KMS-11 (cell line): ENCODE data around the gene ATXN7.
A peak's percentile ranks its signal among the peaks of the same experiment; 100 is the strongest.

Experiments
- H2AFZ ChIP-seq: fragments of 200-600 bp; sonication (generic); 2 replicates; pipeline ENCODE4 v1.6.1; 2016; ENCODE audit warnings: antibody characterized with exemption, mixed run types, low read depth
- H3K27ac ChIP-seq: fragments of 200-600 bp; sonication (generic); 2 replicates; pipeline ENCODE4 v1.6.1; 2016; ENCODE audit warnings: mild to moderate bottlenecking, mixed run types
- H3K27me3 ChIP-seq: fragments of 200-600 bp; sonication (generic); 2 replicates; pipeline ENCODE4 v1.6.1; 2017; ENCODE audit warnings: mild to moderate bottlenecking, low read depth, mixed run types, moderate library complexity; ENCODE audit not compliant: insufficient read depth
- H3K36me3 ChIP-seq: fragments of 200-600 bp; sonication (generic); 2 replicates; pipeline ENCODE4 v1.6.1; 2017; ENCODE audit warnings: mild to moderate bottlenecking, mixed run types; ENCODE audit not compliant: insufficient read depth
- H3K4me1 ChIP-seq: fragments of 200-600 bp; sonication (generic); 2 replicates; pipeline ENCODE4 v1.6.1; 2016; ENCODE audit warnings: mild to moderate bottlenecking, low read depth, mixed run types; ENCODE audit not compliant: poor library complexity, severe bottlenecking
- H3K4me2 ChIP-seq: fragments of 200-600 bp; sonication (generic); 2 replicates; pipeline ENCODE4 v1.7.0; 2016; ENCODE audit warnings: mild to moderate bottlenecking, mixed run types
- H3K4me3 ChIP-seq: fragments of 200-600 bp; sonication (generic); IDR thresholded peaks from 2 replicates; pipeline ENCODE4 v1.6.1; 2017; ENCODE audit warnings: low read depth, low read length, mixed read lengths; ENCODE audit not compliant: insufficient read depth
- H3K79me2 ChIP-seq: fragments of 200-600 bp; sonication (generic); 2 replicates; pipeline ENCODE4 v1.6.1; 2016; ENCODE audit warnings: low read depth, mixed run types; ENCODE audit not compliant: insufficient read depth
- H3K9ac ChIP-seq: fragments of 200-600 bp; sonication (generic); 2 replicates; pipeline ENCODE4 v1.6.1; 2016; ENCODE audit warnings: mild to moderate bottlenecking, mixed run types
- H4K20me1 ChIP-seq: fragments of 200-600 bp; sonication (generic); 2 replicates; pipeline ENCODE4 v1.6.1; 2016; ENCODE audit warnings: mild to moderate bottlenecking, mixed run types; ENCODE audit not compliant: insufficient read depth
- TF ChIP-seq, protein P1 (sequence below): fragments of 200-600 bp; sonication (generic); conservative IDR thresholded peaks from 2 replicates; pipeline ENCODE4 v1.6.1; 2017; ENCODE audit warnings: low read depth, mild to moderate bottlenecking, antibody characterized with exemption, low read length, moderate library complexity, mixed read lengths

ATXN7 gene

DNA sequence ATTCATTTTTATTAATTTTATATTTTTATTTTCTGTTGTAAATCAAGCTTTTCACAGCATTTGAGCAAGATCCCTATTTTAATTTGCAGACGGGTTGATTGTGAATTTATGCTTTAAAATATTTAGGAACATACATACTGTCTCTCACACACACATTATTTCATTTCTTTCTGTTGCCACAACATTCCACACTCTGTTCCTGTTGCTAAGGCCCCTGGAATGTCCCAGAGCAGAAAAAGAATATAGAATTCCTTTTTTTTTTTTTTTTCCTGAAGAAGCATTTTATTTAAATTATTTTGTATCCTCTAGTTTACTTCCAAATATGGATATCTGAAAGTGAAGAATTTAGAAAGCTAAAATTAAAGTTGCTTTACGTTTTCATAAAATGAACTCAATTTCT lies 85.3 kb downstream of the ATXN7 start:
- no peak overlapping the region for H3K9ac ChIP-seq
- no peaks in the 10 kb centered on the region for H3K79me2 ChIP-seq
- no peak overlapping the region for H3K27ac ChIP-seq
- H3K36me3 ChIP-seq: no peaks in the 10 kb centered on the region
- no peak overlapping the region for H3K4me2 ChIP-seq
- no peaks in the 10 kb centered on the region for H4K20me1 ChIP-seq
- no peak overlapping the region for H2AFZ ChIP-seq
- peaks cover 36% of the 10 kb centered on the region for H3K4me1 ChIP-seq
- H3K4me3 ChIP-seq: no peak overlapping the region
- no peaks in the 10 kb centered on the region for H3K27me3 ChIP-seq
- TF ChIP-seq, protein P1, sequence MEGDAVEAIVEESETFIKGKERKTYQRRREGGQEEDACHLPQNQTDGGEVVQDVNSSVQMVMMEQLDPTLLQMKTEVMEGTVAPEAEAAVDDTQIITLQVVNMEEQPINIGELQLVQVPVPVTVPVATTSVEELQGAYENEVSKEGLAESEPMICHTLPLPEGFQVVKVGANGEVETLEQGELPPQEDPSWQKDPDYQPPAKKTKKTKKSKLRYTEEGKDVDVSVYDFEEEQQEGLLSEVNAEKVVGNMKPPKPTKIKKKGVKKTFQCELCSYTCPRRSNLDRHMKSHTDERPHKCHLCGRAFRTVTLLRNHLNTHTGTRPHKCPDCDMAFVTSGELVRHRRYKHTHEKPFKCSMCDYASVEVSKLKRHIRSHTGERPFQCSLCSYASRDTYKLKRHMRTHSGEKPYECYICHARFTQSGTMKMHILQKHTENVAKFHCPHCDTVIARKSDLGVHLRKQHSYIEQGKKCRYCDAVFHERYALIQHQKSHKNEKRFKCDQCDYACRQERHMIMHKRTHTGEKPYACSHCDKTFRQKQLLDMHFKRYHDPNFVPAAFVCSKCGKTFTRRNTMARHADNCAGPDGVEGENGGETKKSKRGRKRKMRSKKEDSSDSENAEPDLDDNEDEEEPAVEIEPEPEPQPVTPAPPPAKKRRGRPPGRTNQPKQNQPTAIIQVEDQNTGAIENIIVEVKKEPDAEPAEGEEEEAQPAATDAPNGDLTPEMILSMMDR: no peak

DNA sequence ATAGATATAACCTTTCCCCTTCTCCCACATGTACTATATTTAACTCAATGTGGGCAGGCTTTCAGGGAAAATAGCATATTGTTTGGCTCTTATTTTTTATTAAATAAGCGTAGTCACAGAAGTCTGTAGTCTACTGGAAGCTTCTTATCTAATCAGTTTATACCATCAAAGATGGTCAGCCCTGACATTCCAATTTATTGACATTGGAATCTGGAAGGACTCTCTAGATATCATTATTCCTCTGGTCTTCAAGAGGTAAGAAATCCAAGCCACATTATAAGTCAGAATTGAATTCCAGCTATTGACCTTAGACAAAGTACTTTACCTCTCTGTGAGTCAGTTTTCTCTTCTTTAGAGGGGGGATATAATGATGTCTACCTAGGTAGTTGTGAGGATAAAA lies 87.0 kb downstream of the ATXN7 start:
- Histone ChIP-seq H2AFZ (no peak overlapping the region), H3K27ac (no peak overlapping the region), H3K4me2 (peak overlapping the region; percentile 61; the same call in 1 of the 2 replicates), H3K4me3 (no peak overlapping the region), H3K27me3 (no peaks in the 10 kb centered on the region), H3K9ac (no peak overlapping the region), H3K4me1 (peaks cover 36% of the 10 kb centered on the region), H3K36me3 (no peaks in the 10 kb centered on the region), H4K20me1 (no peaks in the 10 kb centered on the region), H3K79me2 (no peaks in the 10 kb centered on the region)
- TF ChIP-seq, protein P1: no peak

DNA sequence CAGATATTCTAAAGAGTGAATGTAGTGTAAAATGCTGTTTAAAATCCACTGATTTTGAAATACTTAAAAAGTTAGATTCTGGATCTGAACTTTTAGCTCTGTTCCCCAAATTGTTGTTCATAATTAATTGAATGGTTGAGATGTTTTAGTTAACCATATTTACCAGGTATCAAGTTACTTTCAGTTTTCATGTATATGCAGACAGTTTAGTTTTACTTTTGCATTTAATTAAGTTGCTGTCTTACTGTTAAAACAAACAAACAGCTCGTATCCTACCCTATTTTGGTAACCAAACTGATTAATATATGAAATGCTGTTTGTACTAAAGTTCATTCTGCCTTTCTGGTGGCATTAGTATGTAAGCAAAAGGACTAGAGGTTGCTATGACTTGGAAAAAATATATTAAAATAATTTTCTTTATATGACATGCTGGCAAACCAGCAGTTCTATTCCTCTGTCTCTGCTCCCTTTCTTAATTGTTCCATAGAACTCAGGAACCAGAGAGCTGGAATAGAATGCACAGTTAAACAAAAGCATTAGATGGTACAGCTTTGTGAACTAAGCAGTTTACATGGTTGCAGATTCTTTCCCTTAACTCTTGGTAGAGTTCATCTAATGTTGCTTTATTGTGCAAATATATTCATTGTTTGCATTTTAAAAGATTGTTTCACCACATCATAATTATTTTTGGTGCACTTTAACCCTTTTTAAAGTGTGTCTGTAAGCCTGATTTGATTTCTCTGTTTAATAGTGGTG lies 88.0 kb downstream of the ATXN7 start:
- Histone ChIP-seq H3K4me2 (peak overlapping the region; percentile 61), H3K9ac (no peak overlapping the region), H3K36me3 (no peaks in the 10 kb centered on the region), H2AFZ (no peak overlapping the region), H3K27me3 (no peaks in the 10 kb centered on the region), H3K79me2 (no peaks in the 10 kb centered on the region), H3K27ac (no peak overlapping the region), H4K20me1 (no peaks in the 10 kb centered on the region), H3K4me3 (no peak overlapping the region), H3K4me1 (peaks cover 36% of the 10 kb centered on the region)
- TF ChIP-seq, protein P1: no peak

DNA sequence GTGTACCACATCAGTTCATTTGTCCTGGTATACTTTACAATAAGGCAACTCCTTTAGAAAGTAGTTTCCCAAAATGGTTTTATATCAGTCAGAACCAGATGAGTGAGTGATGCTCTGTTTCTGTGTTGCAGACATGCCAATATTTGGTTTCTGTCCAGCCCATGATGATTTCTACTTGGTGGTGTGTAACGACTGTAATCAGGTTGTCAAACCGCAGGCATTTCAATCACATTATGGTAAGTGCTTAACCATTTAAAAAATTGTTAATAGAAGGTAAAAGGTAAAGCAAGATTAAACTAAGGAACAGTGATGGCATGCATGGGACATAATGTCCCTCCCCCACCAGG lies 88.6 kb downstream of the ATXN7 start:
- Histone ChIP-seq H3K4me1 (peaks cover 36% of the 10 kb centered on the region), H3K4me2 (no peak overlapping the region), H3K27me3 (no peaks in the 10 kb centered on the region), H3K79me2 (no peaks in the 10 kb centered on the region), H3K36me3 (no peaks in the 10 kb centered on the region), H4K20me1 (no peaks in the 10 kb centered on the region), H3K27ac (no peak overlapping the region), H3K4me3 (no peak overlapping the region), H2AFZ (no peak overlapping the region), H3K9ac (no peak overlapping the region)
- TF ChIP-seq, protein P1: no peak
